Measurements from ENCODE around the gene TPD52L1. TPM values are rescaled to one million over a fixed set of nuclear protein-coding genes. Genes with fewer than 3 reads are reported as not detected.
"Not testable (repeated sequence)": the region's sequence is repeated elsewhere in the genome, so short reads cannot be mapped to it uniquely, and the experiment has no call there.

TPD52L1 gene
- 100 to 1,000 TPM in 2 of 4 donors, 10 to 100 TPM in 2; 83.5 to 114 (median 93.9) TPM for polyA plus RNA-seq (ENCODE audit: insufficient read length in 4 of 4)

DNA sequence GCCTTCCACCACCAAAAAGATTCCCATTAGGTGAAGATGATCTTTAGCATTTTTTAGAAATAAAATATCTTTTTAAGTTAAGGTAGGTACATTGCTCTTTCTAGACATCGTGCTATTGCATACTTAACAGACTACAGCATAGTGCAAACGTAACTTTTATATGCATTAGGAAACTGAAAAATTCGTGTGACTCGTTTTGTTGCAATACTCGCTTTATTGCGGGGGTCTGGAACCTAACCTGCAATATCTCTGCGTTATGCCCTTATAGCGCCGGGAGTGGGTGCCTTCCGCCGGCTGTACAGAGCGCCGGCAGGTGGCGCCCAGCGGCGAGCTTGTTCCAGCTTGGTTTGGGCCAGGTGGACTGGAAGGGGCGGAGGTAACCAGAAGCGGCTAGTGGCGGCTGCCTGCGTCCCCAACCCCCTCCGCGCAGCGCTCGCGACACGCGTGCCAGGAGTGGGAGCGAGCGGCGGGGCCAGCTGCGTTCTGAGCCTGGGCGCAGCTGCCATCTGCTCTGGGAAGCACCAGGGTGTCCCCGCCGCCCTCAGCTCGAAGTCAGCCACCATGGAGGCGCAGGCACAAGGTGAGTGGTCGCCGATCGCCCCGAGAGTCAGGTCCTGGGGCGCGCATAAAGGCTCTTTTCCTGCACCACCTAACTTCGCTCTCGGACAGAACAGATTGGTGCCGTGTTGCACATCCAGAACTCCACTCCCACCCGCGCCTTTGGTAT, at the start of gene TPD52L1:
Gene TPD52L1 (plus strand): TSS at position 383 of the 727 bp plus-strand sequence. CDS start 179 bp downstream, at position 562.
- DNase-seq (ENCODE audit: low read depth in 4 of 4, low spot score in 3 of 4), result peak; percentile 59 to 74 (median 66)

DNA sequence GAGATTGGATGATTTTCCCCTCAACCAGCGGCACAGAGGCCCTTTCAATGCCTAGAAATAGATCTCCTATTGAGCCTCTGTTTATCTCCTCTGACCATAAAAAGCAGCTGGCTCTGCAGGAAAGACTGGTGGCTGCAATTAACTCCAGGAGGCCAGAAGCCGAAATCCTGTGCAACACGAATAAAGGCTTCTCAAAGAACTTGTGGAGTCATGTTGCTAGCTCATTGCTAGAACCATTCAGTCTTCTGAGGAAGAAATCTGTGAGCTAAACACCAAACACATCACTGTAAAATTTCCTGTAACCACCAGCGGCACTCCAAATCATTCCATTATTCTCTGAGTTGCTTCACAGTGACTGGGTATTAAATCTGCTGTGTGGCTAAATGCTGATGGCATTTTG, 49.1 kb upstream of the TPD52L1 start:
- no peak for DNase-seq (ENCODE audit: low read depth in 4 of 4, low spot score in 3 of 4)

DNA sequence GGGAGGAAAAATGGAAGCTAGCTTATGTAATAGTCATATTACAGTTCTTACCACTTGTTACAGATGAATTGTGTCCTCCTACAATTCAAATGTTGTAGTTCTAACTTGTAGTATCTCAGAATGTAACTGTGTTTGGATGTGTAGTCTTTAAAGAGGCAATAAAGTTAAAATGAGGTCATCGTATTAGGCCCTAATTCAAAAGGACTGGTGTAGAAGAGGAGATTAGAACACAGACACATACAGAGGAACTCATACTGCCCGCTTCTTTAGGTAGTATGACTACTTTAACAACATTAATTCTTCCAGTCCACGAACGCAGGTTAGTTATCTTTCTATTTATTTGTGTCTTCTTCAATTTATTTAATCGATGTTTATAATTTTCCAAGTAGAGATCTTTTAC, 46.5 kb upstream of the TPD52L1 start:
- no peak for DNase-seq (ENCODE audit: low read depth in 4 of 4, low spot score in 3 of 4)

- DNase-seq (ENCODE audit: low read depth in 4 of 4, low spot score in 3 of 4), result no peak
Measured at GRCh38 chr6:125107896-125108295, 45.7 kb upstream of the TPD52L1 start.

- DNase-seq (ENCODE audit: low read depth in 4 of 4, low spot score in 3 of 4), result no peak
Measured at GRCh38 chr6:125110056-125110455, 43.5 kb upstream of the TPD52L1 start.

DNA sequence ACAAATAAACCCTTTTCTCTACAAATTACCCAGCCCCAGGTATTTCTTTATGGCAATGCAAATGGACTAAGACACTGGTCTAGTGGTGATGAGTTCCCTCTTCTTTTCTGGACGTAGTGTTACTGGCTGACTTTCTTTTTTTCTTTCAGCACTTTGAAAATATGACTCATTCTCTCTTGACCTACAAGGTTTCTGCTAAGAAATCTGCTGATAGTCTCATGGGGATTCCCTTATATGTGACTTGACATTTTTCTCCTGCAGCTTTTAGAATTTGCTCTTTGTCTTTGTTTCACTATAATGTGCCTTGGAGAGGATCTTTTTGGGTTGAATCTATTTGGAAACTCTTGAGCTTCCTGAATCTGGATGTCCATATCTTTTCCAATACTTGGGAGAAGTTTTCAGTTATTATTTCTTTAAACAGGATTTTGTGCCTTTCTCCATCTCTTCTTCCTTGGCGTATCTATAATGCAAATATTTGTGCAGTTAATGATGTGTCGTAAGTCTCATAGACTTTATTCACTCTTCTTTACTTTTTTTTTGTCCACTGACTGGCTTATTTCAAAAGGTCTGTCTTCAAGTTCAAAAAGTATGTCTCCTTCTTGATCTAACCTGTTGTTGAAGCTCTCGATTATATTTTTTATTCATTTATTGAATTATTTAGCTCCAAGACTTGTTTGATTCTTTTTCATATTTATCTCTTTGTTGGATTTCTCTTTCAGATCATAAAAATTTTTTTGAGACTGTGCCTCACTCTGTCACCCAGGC, 42.2 kb upstream of the TPD52L1 start:
- no peak for DNase-seq (ENCODE audit: low read depth in 4 of 4, low spot score in 3 of 4)

GRCh38 chr6:125112934-125113333, 40.6 kb upstream of the TPD52L1 start:
- no peak for DNase-seq (ENCODE audit: low read depth in 4 of 4, low spot score in 3 of 4)

- DNase-seq (ENCODE audit: low read depth in 4 of 4, low spot score in 3 of 4), result peak in 3 of 4 donors; percentile 18 to 35 (median 34)
Measured at GRCh38 chr6:125114248-125114858, 39.2 kb upstream of the TPD52L1 start.

DNA sequence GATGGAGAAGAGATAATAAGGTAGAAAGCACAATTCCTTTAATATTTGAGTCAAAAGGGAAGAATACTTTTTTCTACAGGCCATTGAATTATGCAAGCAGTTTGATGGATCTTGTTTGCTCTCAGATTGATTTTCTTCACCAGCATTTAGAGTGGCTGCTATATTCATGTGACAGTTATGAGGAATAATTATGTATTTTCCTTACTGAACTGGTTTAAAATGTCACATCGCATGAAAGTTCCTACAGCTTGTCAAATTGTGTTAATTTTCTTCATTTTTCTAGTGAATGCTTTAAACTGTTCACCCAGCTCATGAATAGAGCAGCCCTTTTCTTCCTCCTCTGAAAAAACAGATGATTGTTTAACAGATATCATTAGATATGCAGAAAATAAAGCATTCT, 37.4 kb upstream of the TPD52L1 start:
- DNase-seq (ENCODE audit: low read depth in 4 of 4, low spot score in 3 of 4), result no peak

DNA sequence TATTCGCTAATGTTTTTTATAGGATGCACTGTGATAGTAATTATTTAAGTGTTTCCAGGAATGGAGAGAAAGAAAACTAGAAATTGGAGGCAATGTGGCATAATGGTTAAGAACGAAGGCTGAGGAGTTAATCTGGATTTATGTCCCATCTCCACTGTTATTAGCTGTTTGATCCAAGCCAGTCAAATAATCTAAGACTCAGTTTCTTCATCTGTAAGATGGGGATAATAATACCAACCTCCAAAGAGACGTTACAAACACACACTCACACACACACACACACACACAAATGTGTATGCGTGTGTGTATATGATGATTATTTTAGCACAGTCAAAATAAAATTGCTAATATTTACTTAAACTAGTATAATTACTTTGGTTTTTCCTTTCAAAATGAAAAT, 36.9 kb upstream of the TPD52L1 start:
- DNase-seq (ENCODE audit: low read depth in 4 of 4, low spot score in 3 of 4), result no peak

DNA sequence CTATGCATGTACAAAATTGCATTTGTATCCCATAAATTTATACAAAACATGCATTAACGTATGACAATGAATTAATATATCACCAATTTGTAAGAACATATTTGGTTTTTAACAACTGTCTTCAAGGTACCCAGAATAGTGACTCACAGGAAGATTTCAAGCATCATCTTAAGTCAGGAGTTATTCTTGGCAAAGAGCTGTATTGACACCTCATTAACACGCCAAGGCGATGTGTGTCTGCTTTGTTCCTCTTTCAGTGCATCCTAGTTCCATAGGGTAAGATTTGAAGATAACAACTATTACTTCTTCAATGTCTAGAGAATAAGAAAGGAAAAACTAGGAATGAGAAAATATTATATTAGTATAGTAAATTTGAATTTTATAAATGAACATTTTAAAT, 35.8 kb upstream of the TPD52L1 start:
- no peak for DNase-seq (ENCODE audit: low read depth in 4 of 4, low spot score in 3 of 4)

DNA sequence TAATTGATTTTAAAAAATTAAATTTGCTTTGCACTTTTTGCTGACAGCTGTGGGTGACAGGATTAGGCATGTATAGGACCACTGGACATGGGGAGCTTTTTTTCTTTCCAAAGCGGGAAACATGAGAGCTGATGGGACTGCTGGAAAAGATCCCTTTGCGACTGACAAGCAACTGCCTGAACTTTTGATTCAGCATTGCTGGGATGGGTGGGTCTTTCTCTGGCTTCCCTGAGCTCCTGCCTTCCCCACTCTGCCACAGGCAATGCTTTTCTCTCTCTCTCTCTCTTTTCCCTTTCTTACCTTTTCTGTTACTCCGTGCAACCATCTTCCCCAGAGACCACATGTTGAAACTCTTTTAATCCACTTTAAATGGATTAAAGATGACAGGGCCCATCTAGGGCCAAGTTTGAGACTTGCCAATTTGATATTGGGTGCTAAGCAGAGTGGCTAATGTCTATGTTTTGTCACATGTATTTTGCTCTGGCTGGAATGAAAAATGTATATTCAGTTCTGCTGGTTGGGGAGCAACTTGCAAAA, 33.5 kb upstream of the TPD52L1 start:
- DNase-seq (ENCODE audit: low read depth in 4 of 4, low spot score in 3 of 4), result no peak

DNA sequence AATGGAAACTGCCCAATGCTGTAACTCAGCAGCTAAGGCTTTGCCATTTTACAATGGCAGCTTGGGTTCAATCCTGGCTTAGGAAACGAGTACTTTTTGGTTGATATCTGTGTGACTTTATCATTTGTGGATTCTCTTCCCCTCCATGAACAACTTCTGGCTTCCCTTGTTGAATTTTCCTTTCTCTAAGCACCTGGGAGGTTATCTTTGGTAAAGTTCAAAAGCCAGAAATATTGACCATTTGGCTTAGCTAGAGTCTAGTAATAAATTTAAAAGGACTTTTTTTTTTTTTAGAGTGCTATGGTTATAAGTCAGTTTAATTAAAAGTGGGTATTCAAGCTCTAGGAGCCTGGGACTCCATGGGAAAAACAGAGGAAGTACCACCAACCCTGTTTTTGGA, 31.7 kb upstream of the TPD52L1 start:
- no peak for DNase-seq (ENCODE audit: low read depth in 4 of 4, low spot score in 3 of 4)

- no peak for DNase-seq (ENCODE audit: low read depth in 4 of 4, low spot score in 3 of 4)
Measured at GRCh38 chr6:125123051-125123450, 30.5 kb upstream of the TPD52L1 start.

- DNase-seq (ENCODE audit: low read depth in 4 of 4, low spot score in 3 of 4), result no peak
Measured at GRCh38 chr6:125123468-125124048, 30.0 kb upstream of the TPD52L1 start.

DNA sequence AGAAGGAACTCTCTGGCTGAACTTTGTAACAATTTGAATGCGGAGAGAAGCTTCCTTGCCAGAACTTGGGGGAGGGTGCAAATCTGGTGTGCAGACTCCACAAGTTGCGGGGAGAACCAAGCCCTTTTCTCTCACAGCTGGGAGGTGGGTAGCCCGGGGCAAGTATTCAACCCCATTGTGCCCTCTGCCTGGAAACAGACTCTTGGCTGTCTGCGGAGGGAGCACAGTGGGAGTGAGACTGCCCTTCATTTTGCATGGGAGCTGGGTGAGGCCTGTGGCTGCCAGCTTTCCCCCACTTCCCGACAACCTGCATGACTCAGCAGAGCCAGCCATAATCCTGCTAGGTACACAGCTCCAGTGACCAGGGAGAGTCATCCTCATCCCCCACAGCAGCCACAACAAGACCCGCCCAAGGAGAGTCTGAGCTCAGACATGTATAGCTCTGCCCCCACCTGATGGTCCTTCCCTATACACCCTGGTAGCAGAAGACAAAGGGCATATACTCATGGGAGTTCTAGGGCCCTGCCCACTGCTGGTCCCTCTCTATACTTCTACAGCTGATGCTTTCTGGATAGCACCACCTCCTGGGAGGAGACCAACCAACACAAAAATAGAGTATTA, 29.4 kb upstream of the TPD52L1 start:
- DNase-seq (ENCODE audit: low read depth in 4 of 4, low spot score in 3 of 4), result no peak

DNA sequence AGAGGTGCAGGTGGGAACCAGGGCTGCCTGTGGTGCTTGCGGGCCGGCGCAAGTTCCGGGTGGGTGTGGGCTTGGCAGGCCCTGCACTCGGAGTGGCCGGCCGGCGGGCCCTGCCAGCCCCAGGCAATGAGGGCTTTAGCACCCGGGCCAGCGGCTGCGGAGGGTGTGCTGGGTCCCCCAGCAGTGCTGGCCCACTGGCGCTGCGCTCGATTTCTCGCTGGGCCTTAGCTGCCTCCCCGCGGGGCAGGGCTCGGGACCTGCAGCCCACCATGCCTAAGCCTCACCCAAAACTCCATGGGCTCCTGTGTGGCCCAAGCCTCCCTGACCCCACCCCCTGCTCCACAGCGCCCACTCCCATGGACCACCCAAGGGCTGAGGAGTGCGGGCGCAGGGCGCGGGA, 27.7 kb upstream of the TPD52L1 start:
- DNase-seq (ENCODE audit: low read depth in 4 of 4, low spot score in 3 of 4), result not testable (repeated sequence)

DNA sequence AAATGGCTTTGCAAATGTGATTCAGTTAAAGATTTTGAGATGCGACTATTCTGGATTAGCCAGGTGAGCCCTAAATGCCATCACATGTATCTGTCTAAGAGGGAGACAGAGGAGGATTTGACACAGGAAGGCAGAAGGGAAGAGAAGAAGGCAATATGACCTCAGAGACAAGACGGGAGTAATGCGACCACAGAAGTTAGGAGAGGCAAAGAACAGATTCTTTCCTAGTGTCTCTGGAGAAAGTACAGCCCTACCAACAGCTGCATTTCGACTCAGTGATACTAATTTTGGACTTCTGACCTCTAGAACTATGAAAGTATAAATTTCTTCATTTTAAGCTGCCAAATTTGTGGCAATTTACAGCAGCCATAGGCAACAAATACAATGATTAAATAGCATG, 24.2 kb upstream of the TPD52L1 start:
- DNase-seq (ENCODE audit: low read depth in 4 of 4, low spot score in 3 of 4), result no peak

- no peak for DNase-seq (ENCODE audit: low read depth in 4 of 4, low spot score in 3 of 4)
Measured at GRCh38 chr6:125132058-125132457, 21.5 kb upstream of the TPD52L1 start.

DNA sequence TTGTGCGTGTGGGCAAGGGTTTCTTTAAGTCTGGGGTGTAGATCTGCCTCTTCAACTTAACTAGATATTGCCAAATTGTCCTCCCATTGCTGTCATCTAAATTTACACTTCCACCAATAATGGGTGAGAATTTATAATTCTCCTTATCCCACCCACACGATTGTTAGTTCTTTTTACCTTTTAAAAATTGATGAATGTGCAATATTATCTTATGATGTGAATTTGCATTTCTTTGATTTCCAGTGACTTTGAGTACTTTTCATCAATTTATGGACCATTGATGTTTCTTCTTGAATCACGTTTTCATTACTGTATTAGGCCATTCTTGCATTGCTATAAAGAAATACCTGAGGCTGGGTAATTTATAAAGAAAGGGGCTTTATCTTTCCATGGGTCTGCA, 17.2 kb upstream of the TPD52L1 start:
- no peak for DNase-seq (ENCODE audit: low read depth in 4 of 4, low spot score in 3 of 4)

Measured in right renal pelvis (tissue), 4 donors.